GM13977 (cell line): Measurements from ENCODE around the gene TCF7.

ENCODE experiments used
- DNase-seq: peaks from one replicate; pipeline ENCODE4 v3.0.0; 2012; ENCODE audit warnings: low spot score
- in situ Hi-C: fragments of 300-500 bp; cut with MboI; formaldehyde crosslinking; loops from one replicate; pipeline ENCODE4 v1.12.0; 2022; ENCODE audit warnings: low sequenced_read_pairs, low pct_unique_long_range_greater_than_20kb, mixed read lengths, inconsistent platforms; ENCODE audit not compliant: unreplicated experiment
- TF ChIP-seq, protein P1 (sequence below): IDR thresholded peaks from 2 replicates; pipeline ENCODE4 v1.5.1; 2012; ENCODE audit warnings: mild to moderate bottlenecking, control low read depth; ENCODE audit not compliant: insufficient read depth; ENCODE audit errors: extremely low read depth, missing control alignments

The TCF7 gene

DNA sequence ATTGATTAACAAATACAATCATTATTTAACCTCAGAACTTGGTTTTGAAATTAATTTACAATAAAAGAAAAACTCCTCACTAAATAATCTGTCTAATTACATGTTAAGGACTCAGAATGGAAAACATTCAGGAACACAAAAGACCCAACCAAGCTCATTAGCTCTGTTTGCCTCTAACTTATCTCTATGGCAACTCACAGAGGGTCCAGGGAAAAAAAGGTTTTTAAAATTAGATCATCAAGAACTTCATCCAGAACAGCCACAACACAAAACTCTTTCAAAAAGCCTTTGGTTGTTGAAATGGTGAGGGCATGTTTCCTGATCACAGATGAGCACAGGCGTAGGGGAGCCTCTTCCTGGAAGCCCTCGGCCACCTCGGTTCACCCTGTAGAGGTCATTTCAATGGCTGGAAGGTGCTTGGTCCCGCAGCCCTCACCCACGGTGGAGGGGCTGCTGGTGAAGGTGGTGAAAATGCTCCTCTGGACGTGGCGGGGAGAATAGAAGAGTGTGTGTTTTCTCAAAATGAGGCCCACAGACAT, 17.2 kb upstream of the TCF7 start:
- no peak for DNase-seq
- in situ Hi-C loops = loop anchor here (10.0 kb wide), 1 partner anchor 52 kb away; no protein-coding TSS in a partner anchor
- TF ChIP-seq, protein P1, sequence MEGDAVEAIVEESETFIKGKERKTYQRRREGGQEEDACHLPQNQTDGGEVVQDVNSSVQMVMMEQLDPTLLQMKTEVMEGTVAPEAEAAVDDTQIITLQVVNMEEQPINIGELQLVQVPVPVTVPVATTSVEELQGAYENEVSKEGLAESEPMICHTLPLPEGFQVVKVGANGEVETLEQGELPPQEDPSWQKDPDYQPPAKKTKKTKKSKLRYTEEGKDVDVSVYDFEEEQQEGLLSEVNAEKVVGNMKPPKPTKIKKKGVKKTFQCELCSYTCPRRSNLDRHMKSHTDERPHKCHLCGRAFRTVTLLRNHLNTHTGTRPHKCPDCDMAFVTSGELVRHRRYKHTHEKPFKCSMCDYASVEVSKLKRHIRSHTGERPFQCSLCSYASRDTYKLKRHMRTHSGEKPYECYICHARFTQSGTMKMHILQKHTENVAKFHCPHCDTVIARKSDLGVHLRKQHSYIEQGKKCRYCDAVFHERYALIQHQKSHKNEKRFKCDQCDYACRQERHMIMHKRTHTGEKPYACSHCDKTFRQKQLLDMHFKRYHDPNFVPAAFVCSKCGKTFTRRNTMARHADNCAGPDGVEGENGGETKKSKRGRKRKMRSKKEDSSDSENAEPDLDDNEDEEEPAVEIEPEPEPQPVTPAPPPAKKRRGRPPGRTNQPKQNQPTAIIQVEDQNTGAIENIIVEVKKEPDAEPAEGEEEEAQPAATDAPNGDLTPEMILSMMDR = no peak

DNA sequence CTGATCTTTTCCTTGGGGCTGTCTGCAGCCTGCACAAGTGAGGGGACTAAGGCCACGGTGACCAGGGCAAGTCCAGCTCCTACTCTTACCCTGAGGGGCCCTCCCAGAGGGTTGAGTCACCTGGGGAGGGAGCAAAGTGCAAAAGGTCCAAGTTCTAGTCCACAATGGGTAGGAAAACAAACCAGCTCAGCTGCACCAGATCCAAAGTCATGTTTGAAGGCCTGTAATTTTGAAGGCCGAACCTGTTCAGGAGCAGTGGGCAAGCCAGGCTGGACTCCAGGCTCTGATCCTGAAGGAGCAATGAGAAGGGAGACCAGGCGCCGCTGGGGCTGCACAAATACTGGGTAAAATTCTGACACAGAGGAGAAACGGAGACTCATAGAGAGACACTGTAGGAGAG, 15.8 kb upstream of the TCF7 start:
- no peak for DNase-seq
- TF ChIP-seq, protein P1 = no peak
- in situ Hi-C loops = loop anchor here (10.0 kb wide), 1 partner anchor 54 kb away; no protein-coding TSS in a partner anchor

DNA sequence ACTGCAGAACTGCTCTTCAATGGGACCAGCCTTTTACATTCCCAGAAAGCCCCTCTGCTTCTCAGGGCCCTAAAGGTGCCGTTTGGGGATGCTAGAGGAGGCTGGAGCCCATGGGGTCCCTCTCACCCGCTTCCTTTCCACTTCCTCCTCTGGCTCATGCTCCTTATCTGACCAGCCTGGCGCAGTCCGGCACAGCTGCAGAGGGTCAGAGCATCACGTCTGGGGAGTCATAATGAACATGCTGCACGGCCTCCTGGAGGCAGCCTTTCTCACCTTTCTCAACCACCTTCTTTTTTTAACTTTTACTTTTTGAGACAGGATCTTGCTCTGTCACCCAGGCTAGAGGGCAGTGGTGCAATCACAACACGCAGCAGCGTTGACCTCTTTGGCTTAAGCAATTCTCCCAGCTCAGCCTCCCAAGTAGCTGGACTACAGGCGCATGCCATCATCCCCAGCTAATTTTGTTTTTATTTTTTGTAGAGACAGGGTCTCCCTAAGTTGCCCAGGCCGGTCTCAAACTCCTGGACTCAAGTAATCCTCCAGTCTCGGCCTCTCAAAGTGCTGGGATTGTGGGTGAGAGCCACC, 15.1 kb upstream of the TCF7 start:
- no peak for DNase-seq
- TF ChIP-seq, protein P1 = peak; percentile 20
- in situ Hi-C loops = loop anchor here (10.0 kb wide), 1 partner anchor 55 kb away; no protein-coding TSS in a partner anchor

DNA sequence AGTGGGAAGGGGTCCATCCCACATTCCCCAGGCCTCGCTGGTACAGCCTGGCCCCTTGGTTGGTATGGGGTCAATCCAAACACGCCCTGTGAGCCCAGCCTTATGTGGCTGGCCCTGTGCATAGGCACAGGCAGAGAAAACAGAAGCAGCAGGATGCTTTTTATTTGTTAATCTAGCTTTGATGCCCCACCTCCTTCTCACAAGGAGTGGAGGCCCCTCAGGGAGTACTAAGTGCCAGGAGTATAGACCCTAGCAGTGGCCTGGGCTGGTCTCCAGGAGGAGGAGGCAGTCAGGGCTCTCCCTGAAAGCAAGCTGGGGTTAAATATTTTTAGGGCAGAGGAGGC, 14.6 kb upstream of the TCF7 start:
- TF ChIP-seq, protein P1 = no peak
- in situ Hi-C loops = loop anchor here (10.0 kb wide), 1 partner anchor 55 kb away; no protein-coding TSS in a partner anchor
- DNase-seq = no peak

DNA sequence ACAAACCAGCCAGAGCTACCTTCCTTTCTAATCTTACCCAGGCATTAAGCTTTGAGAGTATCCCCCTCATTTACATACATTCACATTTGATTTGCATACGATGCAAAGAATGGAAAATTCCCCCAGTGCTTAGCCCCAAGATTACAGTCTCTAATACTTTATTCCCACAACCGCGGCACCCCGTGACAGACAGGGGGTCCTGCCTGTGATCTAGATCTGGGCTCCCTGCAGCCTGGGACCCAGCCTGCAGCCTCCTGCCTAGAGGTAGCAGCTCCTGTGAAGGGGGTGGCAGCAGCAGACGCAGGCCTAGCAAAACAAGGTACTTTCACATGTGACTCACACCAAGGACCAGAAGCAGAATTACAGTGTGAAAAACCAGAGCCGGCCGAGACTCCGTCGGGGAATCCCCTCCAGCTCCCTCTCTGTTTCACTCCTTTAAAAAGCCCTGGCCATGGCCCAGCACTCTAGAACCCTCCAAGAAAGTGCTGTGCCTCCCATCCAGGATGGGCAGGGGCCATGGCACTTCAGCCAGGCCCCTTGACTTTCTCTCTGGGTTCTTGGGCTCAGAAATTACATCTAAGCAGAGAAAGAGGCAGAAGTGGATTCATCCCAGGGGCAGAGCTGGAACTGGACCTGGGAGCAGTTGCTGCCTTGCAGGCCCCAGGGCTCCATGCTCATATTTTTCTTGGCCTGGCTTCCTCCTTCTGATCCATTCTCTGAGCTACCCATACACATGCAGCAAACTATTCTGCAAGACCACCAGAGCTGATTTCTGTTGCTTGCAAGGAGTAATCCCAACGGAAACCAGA, 14.0 kb upstream of the TCF7 start:
- peak; percentile 86 for DNase-seq
- TF ChIP-seq, protein P1 = no peak
- in situ Hi-C loops = no loop called here

DNA sequence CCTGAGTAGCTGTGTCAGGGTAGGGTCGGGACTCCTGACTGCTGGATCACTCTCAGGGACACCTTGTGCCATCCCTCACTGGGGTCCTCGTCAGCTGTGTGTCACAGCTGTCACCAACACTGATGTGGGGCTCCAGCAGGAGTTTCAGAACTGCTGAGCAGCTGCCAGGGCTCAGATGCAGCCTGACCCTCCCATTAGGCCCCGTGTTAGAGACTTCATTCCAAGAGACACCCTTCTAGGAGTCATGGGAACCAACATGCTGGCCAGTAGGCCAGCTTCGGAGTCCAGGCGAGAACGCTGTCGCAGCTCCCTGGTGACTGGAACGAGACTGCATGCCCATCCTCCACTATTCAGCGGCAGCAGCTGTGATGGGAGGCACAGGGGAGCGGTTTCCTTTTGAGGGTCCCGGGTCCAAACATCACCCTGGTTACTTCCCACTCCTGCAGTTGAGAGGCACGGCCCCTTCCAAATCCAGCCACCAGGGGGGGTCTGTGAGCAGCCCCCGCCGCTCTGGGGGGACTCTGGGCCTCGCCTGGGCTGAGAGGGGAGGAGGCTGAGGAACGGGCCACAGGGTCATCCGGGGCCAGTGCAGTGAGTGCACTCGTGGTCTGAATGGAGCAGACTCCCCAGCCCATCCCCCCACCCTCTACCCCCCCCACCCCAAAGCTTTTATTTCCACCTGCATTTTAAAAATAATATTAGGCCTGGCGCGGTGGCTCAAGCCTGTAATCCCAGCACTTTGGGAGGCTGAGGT, 12.6 kb upstream of the TCF7 start:
- in situ Hi-C loops = no loop called here
- TF ChIP-seq, protein P1 = peak; percentile 88
- peak; percentile 71 for DNase-seq
